Astrocyte (in vitro differentiated cells and primary cell): ENCODE data around the gene RAPGEF5.

Source experiments
- CTCF ChIP-seq: IDR thresholded peaks from 2 replicates; pipeline ENCODE4 v1.5.1; 2011; ENCODE audit warnings: low read depth, mild to moderate bottlenecking, inconsistent platforms, low read length, moderate library complexity; ENCODE audit not compliant: insufficient read depth
- EZH2 ChIP-seq: IDR thresholded peaks from 2 replicates; pipeline ENCODE4 v1.6.1; 2012; ENCODE audit warnings: mild to moderate bottlenecking, low read length, inconsistent platforms; ENCODE audit not compliant: insufficient read depth

GRCh38 chr7:22210355-22210754 lies 146.6 kb downstream of the RAPGEF5 start:
- no peak for TF ChIP-seq CTCF
- no peak for TF ChIP-seq EZH2
